Stimulated activated CD4-positive, alpha-beta T cell treated with anti-CD3 and anti-CD28 coated beads, Interleukin-12 subunit alpha, Interleukin-12 subunit beta, amount 100 ng/mL, for 48 hours (primary cell): ENCODE data around the gene HIP1.
"Not testable (repeated sequence)": the region's sequence is repeated elsewhere in the genome, so short reads cannot be mapped to it uniquely, and the experiment has no call there.

Experiments
- DNase-seq, 3 donors: peaks; one replicate each; pipeline ENCODE4 v3.0.0-alpha.2; 2020; ENCODE audit warnings: low read depth in 2 of 3, low spot score in 1 of 3

Gene HIP1

DNA sequence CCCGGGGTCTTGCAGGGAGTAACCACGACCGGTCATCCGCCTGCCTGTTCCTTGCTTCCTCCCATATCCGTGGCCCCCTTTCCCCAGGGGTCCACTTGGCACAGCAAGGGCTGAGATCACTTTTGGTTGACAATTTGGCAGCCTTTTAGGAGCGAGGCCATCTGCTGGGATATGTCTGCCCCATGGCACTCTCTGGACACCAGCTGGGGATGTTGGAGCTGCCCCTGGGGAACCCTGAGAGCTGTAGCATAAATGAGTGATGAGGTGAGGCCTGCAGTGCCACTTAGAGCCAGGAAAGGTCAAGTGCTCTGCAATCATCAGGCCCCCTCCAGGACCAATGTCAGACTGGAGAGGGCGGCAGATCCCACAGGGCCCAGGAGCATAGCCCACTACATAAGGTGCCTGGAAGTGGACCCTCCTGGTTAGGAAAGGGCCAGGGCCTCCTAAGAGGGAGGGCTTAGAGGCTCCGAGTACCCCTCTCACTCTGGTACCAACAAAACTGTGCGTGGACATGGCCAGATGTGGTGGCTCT is 92.1 kb downstream of the HIP1 start:
- DNase-seq: no peak

GRCh38 chr7:75645570-75645969 is 93.2 kb downstream of the HIP1 start:
- DNase-seq: no peak

GRCh38 chr7:75644589-75644988 is 94.2 kb downstream of the HIP1 start:
- no peak for DNase-seq

- peak; percentile 49 to 76 (median 57) for DNase-seq
Measured at GRCh38 chr7:75642810-75643486, 95.8 kb downstream of the HIP1 start.

DNA sequence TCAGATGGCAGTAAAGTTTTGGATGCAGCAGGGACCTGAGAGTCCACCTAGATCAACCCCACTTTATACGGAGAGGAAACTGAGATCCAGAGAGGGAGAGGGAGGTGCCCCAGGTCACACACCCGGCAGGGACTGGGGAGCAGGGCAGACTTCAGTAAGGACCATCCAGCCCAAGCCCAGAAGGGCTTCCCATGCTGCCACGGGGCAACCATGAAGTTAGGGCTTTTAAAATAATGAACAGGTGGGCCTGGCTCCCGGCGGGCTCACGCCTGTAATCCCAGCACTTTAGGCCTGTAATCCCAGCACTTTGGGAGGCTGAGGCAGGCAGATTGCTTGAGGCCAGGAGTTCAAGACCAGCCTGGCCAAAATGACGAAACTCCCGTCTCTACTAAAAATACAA is 98.5 kb downstream of the HIP1 start:
- no peak for DNase-seq

DNA sequence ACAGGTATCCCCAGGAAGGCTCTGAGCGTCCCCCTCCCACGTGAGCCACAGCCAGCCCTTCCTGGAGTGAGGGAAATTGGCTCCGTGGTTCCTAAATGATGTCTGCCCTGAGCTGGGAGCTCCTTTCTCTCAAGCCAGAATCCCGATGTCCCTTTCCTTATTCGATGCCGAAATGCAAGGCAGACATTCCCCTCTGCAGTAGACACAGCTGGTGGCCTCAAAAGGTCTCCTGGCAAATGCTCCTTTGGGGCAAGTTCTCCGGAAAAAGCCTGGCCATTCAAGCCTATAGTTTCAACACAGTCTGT is 98.9 kb downstream of the HIP1 start:
- DNase-seq: no peak

GRCh38 chr7:75639071-75639885 is 99.5 kb downstream of the HIP1 start:
- peak in 2 of 3 donors; percentile 8 to 14 for DNase-seq

DNA sequence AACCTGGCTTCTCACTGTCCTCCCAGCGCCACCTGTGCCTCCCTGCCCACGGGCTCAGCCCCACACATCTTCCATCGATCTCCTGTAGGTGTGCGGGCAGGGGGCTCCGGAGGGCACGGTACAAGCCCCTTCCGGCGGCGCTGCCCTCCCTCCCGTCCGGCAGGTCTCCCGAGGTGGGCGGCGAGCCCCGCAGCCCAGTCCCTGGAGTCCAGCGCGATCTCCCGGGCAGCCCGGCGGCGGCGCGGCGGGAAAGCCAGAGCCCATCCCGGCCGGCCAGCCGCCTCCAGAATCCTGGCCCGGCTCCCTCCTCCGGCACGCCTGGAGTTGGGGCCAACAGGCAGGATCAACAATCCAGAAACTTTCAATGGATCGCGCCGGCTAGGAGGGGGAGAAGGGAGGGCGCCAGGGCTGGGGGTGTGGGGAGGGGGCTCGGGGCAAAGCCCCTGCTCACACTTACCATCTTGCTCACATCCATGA is 100.1 kb downstream of the HIP1 start:
- DNase-seq: no peak

DNA sequence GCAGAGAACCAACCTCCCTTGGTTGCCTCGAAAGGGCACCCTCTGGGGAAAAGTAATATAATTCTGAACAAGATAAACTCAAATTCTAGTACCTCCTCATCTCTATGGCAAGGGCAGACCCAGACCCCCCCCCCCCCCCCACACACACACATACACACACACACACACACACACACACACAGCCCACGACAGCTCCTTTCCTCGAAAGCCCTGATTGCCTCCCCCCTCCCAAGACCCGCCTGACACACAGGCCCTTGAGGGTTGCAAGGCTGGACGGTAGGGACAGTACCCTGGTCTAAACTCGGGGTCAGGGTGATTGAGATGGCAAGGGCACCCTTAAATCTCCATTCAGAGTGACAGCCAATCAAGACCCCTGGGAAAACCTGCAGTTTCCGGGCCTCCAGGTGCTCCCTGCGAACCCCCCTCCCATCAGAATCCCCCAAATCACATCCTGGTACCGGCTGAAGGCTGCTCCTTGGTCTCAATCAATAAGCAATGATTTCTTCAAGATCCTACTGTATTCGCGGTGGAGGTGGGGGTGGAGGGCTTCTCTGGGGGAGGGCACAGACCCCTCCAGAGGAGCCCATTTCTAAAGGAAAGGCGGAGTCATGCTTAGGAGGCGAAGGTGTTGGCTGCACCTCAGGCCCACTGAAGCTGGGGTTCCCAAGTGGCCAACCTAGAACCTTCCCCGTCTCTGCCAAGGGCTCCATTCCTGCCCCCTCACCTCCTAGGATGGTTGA is 100.7 kb downstream of the HIP1 start:
- no peak for DNase-seq

DNA sequence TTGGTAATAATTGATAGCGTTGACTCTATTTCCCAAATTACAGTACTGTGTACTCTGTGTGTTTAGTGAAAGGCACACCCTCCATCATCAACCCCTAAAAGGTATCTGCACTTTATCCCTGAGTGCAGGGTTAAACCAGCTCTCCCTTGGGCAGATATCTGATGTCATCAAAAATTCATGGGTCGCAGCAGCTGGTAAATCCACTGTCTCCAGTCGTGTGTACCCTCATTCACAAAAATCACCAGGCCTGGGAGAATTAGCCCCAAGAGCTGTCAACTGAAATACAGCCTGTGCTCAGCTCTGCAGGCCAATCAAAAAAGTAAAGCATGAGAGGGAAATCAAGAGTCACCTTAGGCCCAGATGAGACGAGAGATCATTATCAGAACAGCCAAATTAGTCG is 103.7 kb downstream of the HIP1 start:
- DNase-seq: no peak

GRCh38 chr7:75632587-75632986 is 106.2 kb downstream of the HIP1 start:
- not testable (repeated sequence) for DNase-seq

DNA sequence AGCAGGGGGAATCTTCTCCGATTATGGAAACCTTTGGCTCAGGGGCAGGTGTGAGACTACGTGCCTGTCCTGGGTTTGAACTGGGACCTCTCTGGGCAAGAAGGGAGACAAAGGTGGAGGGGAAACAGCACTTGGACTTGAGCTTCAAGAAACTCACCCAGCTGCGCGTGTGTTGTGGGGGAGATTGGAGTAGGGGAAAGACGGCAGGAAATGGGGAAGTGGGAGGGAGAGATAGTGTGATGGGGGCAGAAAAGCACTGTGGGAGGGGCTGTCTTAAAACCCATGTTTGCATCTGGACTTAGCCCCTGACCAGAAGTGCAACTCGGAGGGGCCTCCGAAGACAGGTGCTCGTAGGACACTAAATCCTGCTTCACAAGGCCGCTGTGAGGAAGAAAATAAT is 107.0 kb downstream of the HIP1 start:
- DNase-seq: no peak

DNA sequence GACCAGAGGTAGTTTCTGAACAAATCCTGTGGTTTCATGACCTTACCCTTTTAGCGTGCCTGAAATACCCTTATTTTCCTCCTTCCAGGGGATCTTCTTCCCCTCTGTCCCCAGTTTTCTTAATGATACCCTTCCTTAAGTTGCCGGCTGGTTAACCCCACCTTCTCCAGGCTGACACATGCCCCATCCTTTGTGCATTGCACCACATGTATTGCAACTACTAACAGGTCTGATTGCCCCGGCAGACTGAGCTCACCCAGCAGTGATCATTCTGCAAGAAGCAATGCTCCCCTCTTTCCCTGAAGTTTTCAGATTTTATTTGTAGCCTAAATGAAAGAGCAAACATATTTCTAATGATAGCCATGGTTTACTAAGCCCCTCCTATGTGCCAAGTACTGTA is 108.2 kb downstream of the HIP1 start:
- DNase-seq: no peak

GRCh38 chr7:75629044-75629443 is 109.7 kb downstream of the HIP1 start:
- no peak for DNase-seq

- no peak for DNase-seq
Measured at GRCh38 chr7:75628055-75628454, 110.7 kb downstream of the HIP1 start.

- DNase-seq: no peak
Measured at GRCh38 chr7:75626954-75627353, 111.8 kb downstream of the HIP1 start.

- no peak for DNase-seq
Measured at GRCh38 chr7:75625868-75626267, 112.9 kb downstream of the HIP1 start.

GRCh38 chr7:75624134-75624832 is 114.5 kb downstream of the HIP1 start:
- DNase-seq: no peak

DNA sequence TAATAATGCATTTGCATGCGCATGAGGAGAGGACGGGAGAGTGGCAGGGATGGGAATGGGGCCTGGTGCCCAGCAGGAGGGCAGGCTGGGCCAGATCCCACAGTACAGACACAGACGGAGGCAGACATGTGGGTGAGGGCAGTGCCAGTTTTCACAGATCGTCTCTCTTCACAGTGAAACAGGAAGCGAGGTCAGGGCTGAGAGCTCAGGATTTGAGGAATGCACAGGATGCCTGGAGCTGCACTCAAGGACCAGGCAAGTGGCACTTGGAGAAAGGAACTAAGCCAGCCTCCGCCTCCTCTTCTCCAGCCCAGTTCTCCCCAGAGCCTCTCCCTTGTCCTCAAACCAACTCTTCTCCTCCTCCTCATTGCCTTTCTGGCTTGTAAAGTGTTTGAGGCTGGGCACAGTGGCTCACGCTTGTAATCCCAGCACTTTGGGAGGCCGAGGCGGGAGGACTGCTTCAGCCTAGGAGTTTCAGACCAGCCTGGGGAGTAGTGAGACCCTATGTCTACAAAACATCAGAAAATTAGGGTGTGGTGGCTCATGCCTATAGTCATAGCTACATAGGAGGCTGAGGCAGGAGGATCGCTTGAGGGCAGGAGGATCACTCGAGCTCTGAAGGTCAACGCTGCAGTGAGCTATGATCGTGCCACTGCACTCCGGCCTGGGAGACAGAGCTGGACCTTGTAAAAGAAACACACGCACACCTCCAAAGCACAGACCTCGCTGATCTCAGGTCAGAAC is 115.2 kb downstream of the HIP1 start:
- no peak for DNase-seq

DNA sequence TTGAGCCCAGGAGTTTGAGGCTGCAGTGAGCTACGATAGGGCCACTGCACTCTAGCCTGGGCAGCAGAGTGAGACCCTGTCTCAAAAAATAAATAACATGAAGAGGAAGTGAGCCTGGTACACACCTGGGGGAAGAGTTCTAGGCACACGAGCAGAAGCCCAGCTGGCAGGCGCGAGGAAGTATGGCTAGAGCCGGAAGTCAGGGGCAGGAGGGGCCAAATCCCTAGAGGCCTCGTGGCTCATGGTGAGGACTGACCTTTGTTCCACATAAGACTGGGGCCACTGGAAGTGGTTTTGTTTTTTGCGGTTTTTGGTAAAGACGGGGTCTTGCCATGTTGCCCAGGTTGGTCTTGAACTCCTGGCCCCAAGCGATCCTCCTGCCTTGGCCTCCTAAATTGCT is 117.6 kb downstream of the HIP1 start:
- no peak for DNase-seq
